ENCODE measurements around the gene TMEM50B.

GRCh38 chr21:33444499-33444898 is 35.3 kb downstream of the TMEM50B start:
- TF ChIP-seq CSRNP3 (CRISPR knock-in tag; IDR thresholded peaks at IDR 0.05) (no peak), PATZ1 (CRISPR knock-in tag; IDR thresholded peaks at IDR 0.05; ENCODE audit: borderline replicate concordance) (no peak), RARB (CRISPR knock-in tag; IDR thresholded peaks at IDR 0.05) (no peak), ZNF8 (CRISPR knock-in tag; IDR thresholded peaks at IDR 0.05) (no peak), ZC3H10 (CRISPR knock-in tag; IDR thresholded peaks at IDR 0.05) (no peak)
